Urinary bladder (tissue), 4 donors: ENCODE results near the gene ABL2. TPM values are rescaled to one million over a fixed set of nuclear protein-coding genes. Genes with fewer than 3 reads are reported as not detected.
A peak's percentile ranks its signal among the peaks of the same experiment; 100 is the strongest.
"Not testable (repeated sequence)": the region's sequence is repeated elsewhere in the genome, so short reads cannot be mapped to it uniquely, and the experiment has no call there.

Experiments used
- DNase-seq: peaks from one replicate; pipeline ENCODE4 v3.0.0-alpha.2; 2015; ENCODE audit errors: extremely low spot score
- H3K27ac ChIP-seq: one replicate; pipeline ENCODE4 v1.5.1; 2013; ENCODE audit warnings: low read depth, mild to moderate bottlenecking, moderate library complexity
- H3K36me3 ChIP-seq: one replicate; pipeline ENCODE4 v1.6.1; 2013; ENCODE audit warnings: mild to moderate bottlenecking, moderate library complexity; ENCODE audit not compliant: insufficient read depth
- H3K4me1 ChIP-seq: one replicate; pipeline ENCODE4 v1.6.1; 2013; ENCODE audit warnings: mild to moderate bottlenecking, moderate library complexity; ENCODE audit not compliant: insufficient read depth
- H3K4me3 ChIP-seq: one replicate; pipeline ENCODE4 v1.5.1; 2013; ENCODE audit warnings: low read depth, low read length
- WGBS: extraction: QIAGEN DNeasy Blood & Tissue Kit; methylation state at CpG from one replicate; pipeline ENCODE4 v1.1.7; 2013; 5-methylcytosine and 5-hydroxymethylcytosine counted together
- polyA plus RNA-seq: library from polyadenylated mRNA; stranded (reverse); fragments of 200-250 nt; gene quantifications from one replicate; pipeline ENCODE4 v1.2.3, GENCODE V29; 2013
- total RNA-seq: library from RNA; depleted of rRNA; stranded (reverse); fragments of >200 nt; gene quantifications from one replicate; pipeline ENCODE4 v1.2.3, GENCODE V29; 2014
- donor health status: healthy with polysubstance abuse.
- donor health status: healthy.

Gene ABL2
- total RNA-seq, result 17.4 TPM
- polyA plus RNA-seq, result 5.9 TPM

- no peak for DNase-seq
- Histone ChIP-seq H3K27ac (peak within 1 kb of the TSS; percentile 35), H3K36me3 (no peaks in the 10 kb centered on the region), H3K4me1 (no peaks in the 10 kb centered on the region), H3K4me3 (peak within 1 kb of the TSS; percentile 99)
- WGBS, result under 1% methylated on average over 81 of the region's 94 CpGs
These were observed at the start of gene ABL2 for GRCh38 chr1:179229214-179230140. ABL2 (minus strand) TSS chr1:179229677; CDS start chr1:179229397, 280 bp downstream.

GRCh38 chr1:179278920-179279319, 49.4 kb upstream of the ABL2 start:
- H3K27ac ChIP-seq, result no peak overlapping the region
- no peak overlapping the region for H3K4me3 ChIP-seq
- 96% methylated on average over 5 of the region's 5 CpGs for WGBS
- no peaks in the 10 kb centered on the region for H3K4me1 ChIP-seq
- no peaks in the 10 kb centered on the region for H3K36me3 ChIP-seq
- no peak for DNase-seq

- H3K4me1 ChIP-seq, H3K4me3 ChIP-seq, DNase-seq, H3K27ac ChIP-seq, H3K36me3 ChIP-seq: not testable (repeated sequence)
- WGBS, result 81% methylated on average over 5 of the region's 5 CpGs
These were observed 44.9 kb upstream of the ABL2 start for GRCh38 chr1:179274424-179274823.

DNA sequence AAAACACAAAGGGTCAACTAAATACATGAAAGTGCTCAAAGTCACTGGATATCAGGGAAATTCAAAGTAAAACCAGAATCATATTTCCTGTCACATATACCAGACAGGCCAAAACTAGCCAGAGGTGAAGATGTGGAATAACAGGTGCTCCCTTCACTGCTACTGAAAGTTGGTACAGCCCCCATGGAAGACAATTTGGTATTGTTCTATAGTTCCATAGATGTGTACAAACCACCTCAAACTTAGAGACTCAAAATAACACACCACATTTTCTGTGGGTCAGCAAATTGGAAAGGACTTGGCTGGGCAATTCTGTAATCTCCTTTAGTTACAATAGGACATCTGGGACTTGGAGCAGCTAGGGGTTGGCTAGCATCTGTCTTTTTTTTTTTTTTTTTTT, 39.6 kb upstream of the ABL2 start:
- no peak overlapping the region for H3K27ac ChIP-seq
- no peaks in the 10 kb centered on the region for H3K36me3 ChIP-seq
- H3K4me1 ChIP-seq, result no peaks in the 10 kb centered on the region
- no peak for DNase-seq
- no peak overlapping the region for H3K4me3 ChIP-seq

GRCh38 chr1:179264507-179264906, 35.0 kb upstream of the ABL2 start:
- no peaks in the 10 kb centered on the region for H3K36me3 ChIP-seq
- no peaks in the 10 kb centered on the region for H3K4me1 ChIP-seq
- no peak overlapping the region for H3K4me3 ChIP-seq
- DNase-seq, result no peak
- H3K27ac ChIP-seq, result no peak overlapping the region
- 53% methylated on average over 3 of the region's 3 CpGs for WGBS

GRCh38 chr1:179263121-179263520, 33.6 kb upstream of the ABL2 start:
- no peak overlapping the region for H3K4me3 ChIP-seq
- H3K36me3 ChIP-seq, result no peaks in the 10 kb centered on the region
- H3K4me1 ChIP-seq, result no peaks in the 10 kb centered on the region
- no peak for DNase-seq
- no peak overlapping the region for H3K27ac ChIP-seq

- H3K4me1 ChIP-seq, result no peaks in the 10 kb centered on the region
- H3K27ac ChIP-seq, result no peak overlapping the region
- no peaks in the 10 kb centered on the region for H3K36me3 ChIP-seq
- DNase-seq, result no peak
- H3K4me3 ChIP-seq, result no peak overlapping the region
- 86% methylated on average over 1 of the region's 1 CpG for WGBS
These were observed 32.7 kb upstream of the ABL2 start for GRCh38 chr1:179262183-179262582.

GRCh38 chr1:179253286-179253972, 24.0 kb upstream of the ABL2 start:
- H3K4me1 ChIP-seq, result no peaks in the 10 kb centered on the region
- H3K4me3 ChIP-seq, result no peak overlapping the region
- WGBS, result 75% methylated on average over 8 of the region's 8 CpGs
- no peak overlapping the region for H3K27ac ChIP-seq
- H3K36me3 ChIP-seq, result no peaks in the 10 kb centered on the region
- no peak for DNase-seq

DNA sequence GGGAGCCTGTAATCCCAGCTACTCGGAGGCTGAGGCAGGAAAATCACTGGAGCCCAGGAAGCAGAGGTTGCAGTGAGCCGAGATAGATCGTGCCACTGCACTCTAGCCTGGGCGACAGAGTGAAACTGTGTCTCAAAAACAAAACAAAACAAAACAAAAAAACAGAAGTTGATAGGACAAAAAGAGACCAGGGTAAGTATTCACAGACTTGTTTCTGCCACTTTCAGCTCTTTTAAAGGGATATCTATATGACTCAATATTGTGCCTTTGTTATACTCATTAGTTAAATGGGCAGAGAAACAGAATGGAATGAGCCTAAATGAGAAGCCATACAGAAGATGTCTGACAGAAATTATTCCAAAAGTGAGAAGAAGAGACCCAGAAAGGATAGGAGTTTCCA, 23.1 kb upstream of the ABL2 start:
- H3K36me3 ChIP-seq, result no peaks in the 10 kb centered on the region

DNA sequence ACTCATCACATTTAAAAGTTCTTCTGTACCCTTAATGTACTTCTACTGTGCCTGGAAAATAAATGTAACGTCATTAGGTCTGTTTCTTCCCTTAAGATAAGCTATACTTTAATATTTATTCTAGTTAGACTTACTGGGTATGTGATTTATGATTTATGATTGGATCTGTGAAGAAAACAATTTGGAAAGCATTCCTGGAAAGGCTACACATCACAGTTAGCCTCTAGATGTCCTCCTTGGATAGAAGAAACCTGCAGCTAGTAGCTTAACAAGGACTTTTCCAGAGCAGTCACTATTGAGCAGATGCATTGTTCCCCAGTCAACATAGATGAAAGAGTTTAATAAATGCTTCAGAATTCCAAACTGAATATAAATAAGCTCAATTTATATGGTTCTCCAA, 22.2 kb upstream of the ABL2 start:
- 22% methylated on average over 1 of the region's 1 CpG for WGBS
- DNase-seq, result no peak
- H3K27ac ChIP-seq, result no peak overlapping the region
- no peak overlapping the region for H3K4me3 ChIP-seq
- H3K4me1 ChIP-seq, result no peaks in the 10 kb centered on the region
- no peaks in the 10 kb centered on the region for H3K36me3 ChIP-seq

More for the DNA sequence above, 23.1 kb upstream of the ABL2 start:
- H3K27ac ChIP-seq, result no peak overlapping the region
- H3K4me3 ChIP-seq, result no peak overlapping the region
- H3K4me1 ChIP-seq, result no peaks in the 10 kb centered on the region
- 76% methylated on average over 4 of the region's 4 CpGs for WGBS
- DNase-seq, result no peak

GRCh38 chr1:179247923-179248322, 18.4 kb upstream of the ABL2 start:
- 89% methylated on average over 9 of the region's 9 CpGs for WGBS
- H3K36me3 ChIP-seq, result no peaks in the 10 kb centered on the region
- H3K4me3 ChIP-seq, result no peak overlapping the region
- DNase-seq, result no peak
- no peak overlapping the region for H3K27ac ChIP-seq
- H3K4me1 ChIP-seq, result no peaks in the 10 kb centered on the region

DNA sequence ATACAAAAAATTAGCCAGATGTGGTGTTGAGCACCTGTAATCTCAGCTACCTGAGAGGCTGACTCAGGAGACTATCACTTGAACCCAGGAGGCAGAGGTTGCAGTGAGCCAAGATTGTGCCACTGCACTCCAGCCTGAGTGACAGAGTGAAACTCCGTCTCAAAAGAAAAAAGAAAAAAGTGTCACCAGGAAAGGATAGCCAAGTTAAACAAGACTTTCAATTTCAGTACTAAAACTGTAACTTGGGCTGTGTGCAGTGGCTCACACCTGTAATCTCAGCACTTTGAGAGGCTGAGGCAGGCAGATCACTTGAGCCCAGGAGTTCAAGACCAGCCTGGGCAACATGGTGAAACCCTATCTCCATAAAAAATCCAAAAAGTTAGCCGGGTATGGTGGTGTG, 15.9 kb upstream of the ABL2 start:
- WGBS, result 76% methylated on average over 2 of the region's 2 CpGs
- not testable (repeated sequence) for DNase-seq, H3K27ac ChIP-seq, H3K4me3 ChIP-seq, H3K4me1 ChIP-seq, H3K36me3 ChIP-seq

DNA sequence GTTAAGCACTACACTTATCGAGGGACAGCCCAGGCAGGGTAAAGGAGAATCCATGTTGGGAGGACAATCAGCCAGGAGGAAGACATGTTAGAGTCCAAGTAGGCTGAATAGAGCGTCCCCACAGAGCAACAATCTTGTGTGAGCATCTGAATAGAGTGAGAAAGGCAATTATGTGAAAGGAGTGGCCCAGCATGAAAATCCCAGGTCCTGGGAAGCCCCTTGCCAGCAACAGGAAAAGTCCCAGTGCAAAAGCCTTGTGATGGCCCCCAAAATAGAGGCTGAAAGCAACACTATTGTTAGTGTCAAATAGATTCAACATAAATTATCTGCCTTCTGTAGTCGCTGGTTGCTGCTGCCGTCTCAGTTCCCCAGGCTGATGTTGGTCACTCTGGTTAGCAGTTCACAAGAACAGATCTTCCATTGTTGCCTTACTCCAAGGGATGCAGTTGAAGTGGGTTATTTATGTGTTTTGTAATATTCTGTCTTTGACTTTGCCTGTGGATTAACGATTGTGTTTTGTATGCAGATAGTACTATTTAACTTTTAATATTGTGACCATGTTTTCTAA, 12.1 kb upstream of the ABL2 start:
- no peak for DNase-seq
- 76% methylated on average over 5 of the region's 5 CpGs for WGBS
- Histone ChIP-seq H3K27ac (no peak overlapping the region), H3K4me1 (no peaks in the 10 kb centered on the region), H3K4me3 (no peak overlapping the region), H3K36me3 (no peaks in the 10 kb centered on the region)

DNA sequence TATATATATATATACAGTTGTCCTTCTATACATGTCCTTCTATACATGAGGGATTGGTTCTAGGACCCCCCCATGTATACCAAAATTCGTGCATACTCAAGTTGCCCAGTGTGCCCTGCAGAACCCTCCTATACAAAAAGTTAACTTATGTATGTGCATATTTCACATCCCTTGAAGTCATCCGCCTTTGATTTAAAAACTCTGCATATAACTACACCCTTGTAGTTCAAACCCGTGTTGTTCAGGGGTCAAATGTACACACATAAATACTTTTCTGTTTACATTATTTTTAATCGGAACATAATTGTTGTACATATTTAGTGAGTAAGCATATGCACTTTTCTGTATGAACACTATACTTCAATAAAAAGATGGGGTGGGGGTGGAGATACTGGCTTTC, 7.7 kb upstream of the ABL2 start:
- DNase-seq, result no peak
- Histone ChIP-seq H3K4me3 (no peak overlapping the region), H3K27ac (no peak overlapping the region), H3K4me1 (no peaks in the 10 kb centered on the region), H3K36me3 (no peaks in the 10 kb centered on the region)
- 82% methylated on average over 4 of the region's 4 CpGs for WGBS
